DND-41 (cell line): ENCODE measurements around the gene FAM193B.

Experiments
- EZH2 ChIP-seq: IDR thresholded peaks from 3 replicates; pipeline ENCODE4 v1.6.1; 2012; ENCODE audit warnings: borderline replicate concordance, low read depth, mild to moderate bottlenecking, moderate library complexity, low read length, inconsistent platforms; ENCODE audit not compliant: severe bottlenecking
- TF ChIP-seq, protein P1 (sequence below): IDR thresholded peaks from 2 replicates; pipeline ENCODE4 v1.5.1; 2012; ENCODE audit warnings: borderline replicate concordance, low read length, moderate library complexity, mild to moderate bottlenecking; ENCODE audit not compliant: poor library complexity, severe bottlenecking; ENCODE audit errors: extremely low read depth

DNA sequence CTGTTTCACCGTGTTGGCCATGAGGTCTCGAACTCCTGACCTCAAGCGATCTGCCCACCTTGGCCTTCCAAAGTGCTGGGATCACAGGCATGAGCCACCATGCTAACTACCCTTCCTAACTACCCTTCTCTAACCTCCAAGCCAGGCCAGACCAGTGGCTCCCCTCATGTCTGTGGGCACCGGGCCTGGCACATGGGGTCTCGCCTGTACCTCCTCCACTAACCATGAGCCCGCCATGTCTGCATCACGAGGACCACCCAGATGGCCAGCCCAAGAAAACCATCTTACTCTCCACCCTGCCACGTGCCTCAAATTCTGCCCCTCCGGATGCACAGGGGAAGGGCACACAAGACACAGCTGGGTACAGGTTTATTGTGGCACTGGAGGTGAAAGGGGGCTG, 71.3 kb downstream of the FAM193B start:
- TF ChIP-seq, protein P1, sequence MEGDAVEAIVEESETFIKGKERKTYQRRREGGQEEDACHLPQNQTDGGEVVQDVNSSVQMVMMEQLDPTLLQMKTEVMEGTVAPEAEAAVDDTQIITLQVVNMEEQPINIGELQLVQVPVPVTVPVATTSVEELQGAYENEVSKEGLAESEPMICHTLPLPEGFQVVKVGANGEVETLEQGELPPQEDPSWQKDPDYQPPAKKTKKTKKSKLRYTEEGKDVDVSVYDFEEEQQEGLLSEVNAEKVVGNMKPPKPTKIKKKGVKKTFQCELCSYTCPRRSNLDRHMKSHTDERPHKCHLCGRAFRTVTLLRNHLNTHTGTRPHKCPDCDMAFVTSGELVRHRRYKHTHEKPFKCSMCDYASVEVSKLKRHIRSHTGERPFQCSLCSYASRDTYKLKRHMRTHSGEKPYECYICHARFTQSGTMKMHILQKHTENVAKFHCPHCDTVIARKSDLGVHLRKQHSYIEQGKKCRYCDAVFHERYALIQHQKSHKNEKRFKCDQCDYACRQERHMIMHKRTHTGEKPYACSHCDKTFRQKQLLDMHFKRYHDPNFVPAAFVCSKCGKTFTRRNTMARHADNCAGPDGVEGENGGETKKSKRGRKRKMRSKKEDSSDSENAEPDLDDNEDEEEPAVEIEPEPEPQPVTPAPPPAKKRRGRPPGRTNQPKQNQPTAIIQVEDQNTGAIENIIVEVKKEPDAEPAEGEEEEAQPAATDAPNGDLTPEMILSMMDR = no peak
- no peak for TF ChIP-seq EZH2
